OCI-LY7 (cell line): ENCODE measurements around the gene LDHD. TPM values are rescaled to one million over a fixed set of nuclear protein-coding genes. Genes with fewer than 3 reads are reported as not detected.

Source experiments
- BruUV-seq: library from RNA; stranded (reverse); fragments of 400-500 nt; replicated peaks from 2 replicates; lab custom pipeline; 2021; lab: Mats Ljungman, UMichigan
- CTCF ChIA-PET: fragments of 300-600 bp; sonication (Branson Sonifier 250); formaldehyde crosslinking; loops from one replicate; lab custom pipeline; 2022; ENCODE audit warnings: antibody characterized with exemption; ENCODE audit not compliant: unreplicated experiment; lab: Charles Lee
- POLR2A ChIA-PET: fragments of 300-600 bp; sonication (Branson Sonifier 250); formaldehyde crosslinking; loops from one replicate; lab custom pipeline; 2022; ENCODE audit warnings: antibody characterized with exemption; lab: Charles Lee
- DNase-seq: peaks from one replicate; pipeline ENCODE4 v3.0.0-alpha.2; 2015; ENCODE audit warnings: low spot score
- H2AFZ ChIP-seq: fragments of 200-600 bp; sonication (generic), shearing (Covaris generic); 2 replicates; pipeline ENCODE4 v1.6.1; 2014; ENCODE audit warnings: mild to moderate bottlenecking, antibody characterized with exemption, low read length, moderate library complexity
- H3K27ac ChIP-seq: fragments of 200-600 bp; sonication (generic); 2 replicates; pipeline ENCODE4 v1.5.1; 2014; ENCODE audit warnings: mixed run types, low read depth, mild to moderate bottlenecking, moderate library complexity, low read length, inconsistent platforms; ENCODE audit not compliant: poor library complexity, severe bottlenecking
- H3K36me3 ChIP-seq: fragments of 200-600 bp; sonication (generic); 2 replicates; pipeline ENCODE4 v1.6.1; 2014; ENCODE audit warnings: mild to moderate bottlenecking, antibody characterized with exemption, low read length, moderate library complexity, mixed read lengths; ENCODE audit not compliant: insufficient read depth
- H3K4me1 ChIP-seq: fragments of 200-600 bp; sonication (generic); 2 replicates; pipeline ENCODE4 v1.5.1; 2014; ENCODE audit warnings: mild to moderate bottlenecking, low read length; ENCODE audit not compliant: insufficient read depth, poor library complexity, severe bottlenecking
- H3K4me2 ChIP-seq: fragments of 200-600 bp; sonication (generic); 2 replicates; pipeline ENCODE4 v1.6.1; 2014; ENCODE audit warnings: mild to moderate bottlenecking, low read length
- H3K4me3 ChIP-seq: fragments of 200-600 bp; sonication (generic); 2 replicates; pipeline ENCODE4 v1.5.1; 2014; ENCODE audit warnings: mild to moderate bottlenecking, low read depth, low read length; ENCODE audit not compliant: poor library complexity, severe bottlenecking
- H3K79me2 ChIP-seq: fragments of 200-600 bp; sonication (generic); 2 replicates; pipeline ENCODE4 v1.6.1; 2016; ENCODE audit warnings: low read depth, mild to moderate bottlenecking, low read length, moderate library complexity, mixed read lengths; ENCODE audit not compliant: insufficient read depth
- H3K9me2 ChIP-seq: fragments of 200-600 bp; sonication (generic); 2 replicates; pipeline ENCODE4 v1.6.1; 2016; ENCODE audit warnings: mild to moderate bottlenecking, low read length, mixed read lengths; ENCODE audit not compliant: insufficient read depth
- H3K9me3 ChIP-seq: fragments of 200-600 bp; sonication (generic); 2 replicates; pipeline ENCODE4 v1.6.1; 2014; ENCODE audit warnings: mild to moderate bottlenecking, mixed run types, low read length, mixed read lengths
- H4K20me1 ChIP-seq: fragments of 200-600 bp; sonication (generic); 2 replicates; pipeline ENCODE4 v1.6.1; 2014; ENCODE audit warnings: mild to moderate bottlenecking, antibody characterized with exemption, low read length, moderate library complexity, mixed read lengths; ENCODE audit not compliant: insufficient read depth
- CTCF ChIP-seq: fragments of 200-600 bp; sonication (generic); conservative IDR thresholded peaks from 2 replicates; pipeline ENCODE4 v1.5.1; 2014; ENCODE audit warnings: mild to moderate bottlenecking, antibody characterized with exemption, low read length, moderate library complexity, mixed read lengths
- EZH2phosphoT487 ChIP-seq: fragments of 200-600 bp; sonication (generic); IDR thresholded peaks from 2 replicates; pipeline ENCODE4 v1.6.1; 2018; ENCODE audit warnings: low read depth, borderline replicate concordance, mild to moderate bottlenecking, mixed run types, antibody characterized with exemption, low read length, moderate library complexity, mixed read lengths
- intact Hi-C: fragments of 100-400 bp; cut with micrococcal nuclease; formaldehyde crosslinking; loops from one replicate; pipeline ENCODE4 v1.10.0; 2022; ENCODE audit not compliant: unreplicated experiment
- total RNA-seq, 2 experiments: library from RNA; depleted of rRNA in 1 of 2; stranded (reverse); fragments of >200 nt in 1 of 2; shearing (Covaris generic) in 1 of 2; gene quantifications; 2 replicates each; pipeline ENCODE4 v1.2.3, GENCODE V29; 2014 to 2022

Gene LDHD
- total RNA-seq, 2 experiments from 2014 or later: 0.09 to 0.48 TPM

- no peak for DNase-seq
- CTCF ChIA-PET: no interaction called here
- Histone ChIP-seq H3K4me1 (peaks cover 41% of the 10 kb centered on the region), H2AFZ (no peak overlapping the region), H3K36me3 (no peaks in the 10 kb centered on the region), H4K20me1 (no peaks in the 10 kb centered on the region), H3K79me2 (no peaks in the 10 kb centered on the region), H3K4me3 (no peak overlapping the region), H3K4me2 (no peak overlapping the region), H3K27ac (no peak overlapping the region), H3K9me3 (no peaks in the 10 kb centered on the region), H3K9me2 (no peaks in the 10 kb centered on the region)
- intact Hi-C loops: no loop called here
- BruUV-seq: no TSS peak
- POLR2A ChIA-PET: interaction anchor here (1.1 kb wide), 1 partner anchor 117 kb away, joined by 6 read pairs; no protein-coding TSS in a partner anchor
- TF ChIP-seq EZH2phosphoT487 (no peak), CTCF (no peak)
Measured at GRCh38 chr16:75112734-75113491, 3.7 kb downstream of the LDHD start.

- Histone ChIP-seq H3K79me2 (no peaks in the 10 kb centered on the region), H2AFZ (no peak overlapping the region), H3K9me2 (no peaks in the 10 kb centered on the region), H3K9me3 (no peaks in the 10 kb centered on the region), H3K27ac (no peak overlapping the region), H3K4me1 (peaks cover 47% of the 10 kb centered on the region), H4K20me1 (no peaks in the 10 kb centered on the region), H3K36me3 (no peaks in the 10 kb centered on the region), H3K4me2 (no peak overlapping the region), H3K4me3 (no peak overlapping the region)
- no peak for DNase-seq
- POLR2A ChIA-PET: interaction anchor here (0.6 to 1.6 kb wide), 9 partner anchors 8 to 407 kb away, joined by 3 to 8 read pairs (median 3); partner anchors contain the start of genes WDR59 and ZNRF1
- CTCF ChIA-PET: interaction anchor here (0.9 to 4.0 kb wide), 5 partner anchors 114 to 415 kb away, joined by 3 to 30 read pairs (median 4); partner anchors contain the start of genes WDR59 and ZNRF1
- intact Hi-C loops: loop anchor here (1.0 to 2.0 kb wide), 5 partner anchors 37 to 403 kb away; no protein-coding TSS in a partner anchor
- BruUV-seq: no TSS peak
- TF ChIP-seq CTCF: no peak
- no peak for TF ChIP-seq EZH2phosphoT487
Measured at GRCh38 chr16:75111961-75112733, 4.4 kb downstream of the LDHD start.
